ENCODE measurements around the gene DYNC1LI2. TPM values are rescaled to one million over a fixed set of nuclear protein-coding genes. Genes with fewer than 3 reads are reported as not detected.

Gene DYNC1LI2
- total RNA-seq, 1 experiment from 2014 or later = 92.8 TPM

DNA sequence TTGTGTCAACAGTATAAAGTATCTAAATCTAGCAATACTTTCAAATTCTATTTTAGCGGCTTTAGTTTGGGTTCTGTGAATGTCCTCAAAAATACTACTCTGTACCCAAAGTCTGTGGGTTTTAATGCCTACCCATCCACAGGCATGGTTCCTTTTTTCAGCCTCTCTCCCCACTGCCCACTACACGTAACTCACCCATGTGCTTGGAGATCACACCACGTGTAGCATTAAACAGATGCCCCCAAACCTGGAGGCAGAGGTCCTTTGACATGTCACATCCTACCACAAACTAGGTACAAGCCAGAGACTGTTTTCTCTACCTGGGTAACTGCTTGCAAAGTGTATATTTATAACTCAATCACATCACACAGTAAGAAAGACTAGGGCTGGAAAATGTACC lies 5.4 kb downstream of the DYNC1LI2 start:
- no peaks in the 10 kb centered on the region for H3K9me3 ChIP-seq (ENCODE audit: control insufficient read depth in 1 of 2, insufficient read depth in 1 of 2, low read depth in 1 of 2, low read length in 2 of 2)
- H3K79me2 ChIP-seq (ENCODE audit: insufficient read depth, low read length) = peaks cover 83% of the 10 kb centered on the region
- no peaks in the 10 kb centered on the region; the same call in 1 of the 2 replicates for H4K20me1 ChIP-seq (ENCODE audit: insufficient read depth)
- RAD21 ChIA-PET (ENCODE audit: low non-redundant PET in 1 of 2, low total read pairs in 2 of 2, uncharacterized antibody in 2 of 2, unreplicated experiment in 2 of 2) = no interaction called here
- no peak overlapping the region for H3K4me2 ChIP-seq (ENCODE audit: low read length)
- H3K9me2 ChIP-seq (ENCODE audit: insufficient read depth) = no peaks in the 10 kb centered on the region
- H3K27me3 ChIP-seq (ENCODE audit: insufficient read depth, low read length) = no peaks in the 10 kb centered on the region
- H3K4me3 ChIP-seq (replicated peaks in 1 of 2; ENCODE audit: low read depth in 1 of 2, low read length in 2 of 2) = no peak overlapping the region
- POLR2A ChIA-PET = no interaction called here
- no TSS peak for BruUV-seq (replicated peaks)
- peaks cover 24 to 27% of the 10 kb centered on the region in 2 experiments for H3K4me1 ChIP-seq (ENCODE audit: control insufficient read depth in 1 of 2, insufficient read depth in 2 of 2, low read length in 2 of 2)
- DNase-seq (ENCODE audit: low read depth, low spot score) (no peak), ATAC-seq (no peak)
- H2AFZ ChIP-seq (ENCODE audit: low read depth, low read length, poor library complexity, severe bottlenecking) = no peak overlapping the region
- no peak for TF ChIP-seq EZH2 (IDR thresholded peaks at IDR 0.05)
- TF ChIP-seq FOSL1 (IDR thresholded peaks at IDR 0.05; ENCODE audit: low read depth) = no peak
- H3K9ac ChIP-seq (ENCODE audit: low read length) = no peak overlapping the region
- CTCF ChIA-PET = interaction anchor here (0.6 kb wide), 1 partner anchor 177 kb away, joined by 3 read pairs; no protein-coding TSS in a partner anchor
- intact Hi-C loops (cut with micrococcal nuclease) = no loop called here
- H3K36me3 ChIP-seq (ENCODE audit: control insufficient read depth in 1 of 2, insufficient read depth in 2 of 2, low read length in 2 of 2) = peaks cover 30 to 34% of the 10 kb centered on the region in 2 experiments; a peak in 3 of 4 replicates
- no peak overlapping the region for H3K27ac ChIP-seq (ENCODE audit: low read depth, low read length)

DNA sequence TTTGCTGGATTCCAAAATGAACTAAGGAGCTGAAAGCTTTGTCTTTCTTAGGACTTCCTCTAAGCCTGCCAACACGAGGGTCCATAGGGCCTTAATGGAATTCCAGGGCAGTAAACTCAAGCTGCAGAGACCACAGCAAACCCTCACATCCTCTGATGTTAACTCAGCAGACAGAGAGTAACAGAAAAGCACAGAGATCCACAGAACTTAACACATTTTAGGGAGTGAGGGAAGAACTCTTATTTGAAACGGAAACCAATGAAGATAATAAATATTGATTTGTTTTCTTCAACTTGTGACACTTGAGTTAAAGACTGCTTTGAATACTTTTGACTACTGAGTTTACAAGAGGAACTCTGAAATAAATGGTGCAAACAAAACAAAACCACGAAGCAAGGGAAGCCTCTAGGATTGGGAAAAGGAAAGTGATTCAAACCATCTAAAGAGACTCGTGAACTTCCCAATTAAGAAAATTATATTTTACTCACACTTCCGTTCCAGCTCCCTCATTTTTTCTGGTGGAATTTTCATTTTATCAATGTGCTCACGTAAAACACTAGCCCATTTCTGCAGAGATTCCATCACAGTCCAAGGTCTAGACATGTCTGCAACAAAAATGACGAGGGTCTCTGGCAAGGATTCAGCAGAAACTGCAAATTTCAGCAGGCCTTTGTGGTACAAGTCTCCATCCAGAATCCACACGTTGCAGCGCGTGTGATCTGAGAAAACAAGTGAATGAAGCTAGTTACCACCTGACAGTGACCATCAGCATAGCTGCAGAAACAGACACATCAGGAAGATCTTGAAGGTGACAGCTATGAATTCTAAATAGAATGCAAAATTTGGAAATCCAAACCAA lies 9.2 kb downstream of the DYNC1LI2 start:
- RAD21 ChIA-PET (ENCODE audit: low non-redundant PET in 1 of 2, low total read pairs in 2 of 2, uncharacterized antibody in 2 of 2, unreplicated experiment in 2 of 2) = no interaction called here
- peak overlapping the region; percentile 6; the same call in 1 of the 2 replicates for H3K4me2 ChIP-seq (ENCODE audit: low read length)
- peaks cover 5% of the 10 kb centered on the region for H4K20me1 ChIP-seq (ENCODE audit: insufficient read depth)
- H3K4me1 ChIP-seq (ENCODE audit: control insufficient read depth in 1 of 2, insufficient read depth in 2 of 2, low read length in 2 of 2) = peaks cover 25 to 27% of the 10 kb centered on the region in 2 experiments
- intact Hi-C loops (cut with micrococcal nuclease) = loop anchor here (5.0 kb wide), 2 partner anchors 125 to 335 kb away; no protein-coding TSS in a partner anchor
- ATAC-seq = no peak
- no peak overlapping the region for H3K4me3 ChIP-seq (replicated peaks in 1 of 2; ENCODE audit: low read depth in 1 of 2, low read length in 2 of 2)
- no peak for TF ChIP-seq SRF (IDR thresholded peaks at IDR 0.05; ENCODE audit: low read depth)
- TF ChIP-seq, protein P1, sequence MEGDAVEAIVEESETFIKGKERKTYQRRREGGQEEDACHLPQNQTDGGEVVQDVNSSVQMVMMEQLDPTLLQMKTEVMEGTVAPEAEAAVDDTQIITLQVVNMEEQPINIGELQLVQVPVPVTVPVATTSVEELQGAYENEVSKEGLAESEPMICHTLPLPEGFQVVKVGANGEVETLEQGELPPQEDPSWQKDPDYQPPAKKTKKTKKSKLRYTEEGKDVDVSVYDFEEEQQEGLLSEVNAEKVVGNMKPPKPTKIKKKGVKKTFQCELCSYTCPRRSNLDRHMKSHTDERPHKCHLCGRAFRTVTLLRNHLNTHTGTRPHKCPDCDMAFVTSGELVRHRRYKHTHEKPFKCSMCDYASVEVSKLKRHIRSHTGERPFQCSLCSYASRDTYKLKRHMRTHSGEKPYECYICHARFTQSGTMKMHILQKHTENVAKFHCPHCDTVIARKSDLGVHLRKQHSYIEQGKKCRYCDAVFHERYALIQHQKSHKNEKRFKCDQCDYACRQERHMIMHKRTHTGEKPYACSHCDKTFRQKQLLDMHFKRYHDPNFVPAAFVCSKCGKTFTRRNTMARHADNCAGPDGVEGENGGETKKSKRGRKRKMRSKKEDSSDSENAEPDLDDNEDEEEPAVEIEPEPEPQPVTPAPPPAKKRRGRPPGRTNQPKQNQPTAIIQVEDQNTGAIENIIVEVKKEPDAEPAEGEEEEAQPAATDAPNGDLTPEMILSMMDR (IDR thresholded peaks at IDR 0.05 in 2 of 3, conservative IDR thresholded peaks at IDR 0.05 in 1 of 3; ENCODE audit: borderline replicate concordance in 1 of 3, insufficient read depth in 1 of 3, low read depth in 2 of 3, low read length in 2 of 3) = no peak
- TF ChIP-seq TCF7L2 (IDR thresholded peaks at IDR 0.05; ENCODE audit: borderline replicate concordance, extremely low read depth, insufficient read depth, insufficient read length) = no peak
- TF ChIP-seq RAD21 (IDR thresholded peaks at IDR 0.05; ENCODE audit: low read depth) = no peak
- TF ChIP-seq ZFX (IDR thresholded peaks at IDR 0.05) = no peak
- TF ChIP-seq, protein P2, sequence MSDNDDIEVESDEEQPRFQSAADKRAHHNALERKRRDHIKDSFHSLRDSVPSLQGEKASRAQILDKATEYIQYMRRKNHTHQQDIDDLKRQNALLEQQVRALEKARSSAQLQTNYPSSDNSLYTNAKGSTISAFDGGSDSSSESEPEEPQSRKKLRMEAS (IDR thresholded peaks at IDR 0.05) = no peak
- no peak for TF ChIP-seq POLR2A (IDR thresholded peaks at IDR 0.05; ENCODE audit: borderline replicate concordance, extremely low read depth, insufficient read depth, insufficient read length)
- no peak for TF ChIP-seq YY1 (IDR thresholded peaks at IDR 0.05; ENCODE audit: extremely low read depth, insufficient replicate concordance, low read depth, low read length)
- no peak for TF ChIP-seq ZNF274 (IDR thresholded peaks at IDR 0.05; ENCODE audit: low read depth, low read length)
- no peak for TF ChIP-seq EZH2phosphoT487 (IDR thresholded peaks at IDR 0.05; ENCODE audit: borderline replicate concordance)
- no peak for TF ChIP-seq FOSL1 (IDR thresholded peaks at IDR 0.05; ENCODE audit: low read depth)
- POLR2A ChIA-PET = interaction anchor here (0.7 kb wide), 1 partner anchor 35 kb away, joined by 3 read pairs; no protein-coding TSS in a partner anchor
- DNase-seq (ENCODE audit: low read depth, low spot score) = no peak
- no peak overlapping the region for H3K9ac ChIP-seq (ENCODE audit: low read length)
- no peak overlapping the region for H2AFZ ChIP-seq (ENCODE audit: low read depth, low read length, poor library complexity, severe bottlenecking)
- H3K79me2 ChIP-seq (ENCODE audit: insufficient read depth, low read length) = peaks cover 83% of the 10 kb centered on the region
- BruUV-seq (replicated peaks) = no TSS peak
- H3K9me2 ChIP-seq (ENCODE audit: insufficient read depth) = no peaks in the 10 kb centered on the region
- H3K27me3 ChIP-seq (ENCODE audit: insufficient read depth, low read length) = no peaks in the 10 kb centered on the region
- H3K9me3 ChIP-seq (ENCODE audit: control insufficient read depth in 1 of 2, insufficient read depth in 1 of 2, low read depth in 1 of 2, low read length in 2 of 2) = no peaks in the 10 kb centered on the region
- H3K27ac ChIP-seq (ENCODE audit: low read depth, low read length) = peak overlapping the region; percentile 34; the same call in 1 of the 2 replicates
- H3K36me3 ChIP-seq (ENCODE audit: control insufficient read depth in 1 of 2, insufficient read depth in 2 of 2, low read length in 2 of 2) = peaks cover 32% of the 10 kb centered on the region in 2 experiments; a peak in 3 of 4 replicates
- CTCF ChIA-PET = interaction anchor here (0.7 to 3.2 kb wide), 7 partner anchors 9 to 335 kb away, joined by 4 to 22 read pairs (median 14); partner anchors contain the start of gene DYNC1LI2

All from HCT116 (cell line).